NCI-H460 (cell line): ENCODE data around the gene UBE3C. TPM values are rescaled to one million over a fixed set of nuclear protein-coding genes. Genes with fewer than 3 reads are reported as not detected.
A peak's percentile ranks its signal among the peaks of the same experiment; 100 is the strongest.
"Not testable (repeated sequence)": the region's sequence is repeated elsewhere in the genome, so short reads cannot be mapped to it uniquely, and the experiment has no call there.

Source experiments
- DNase-seq: peaks from one replicate; pipeline ENCODE4 v3.0.0-alpha.2; 2016; ENCODE audit warnings: low read depth; ENCODE audit errors: extremely low read depth
- polyA plus RNA-seq: library from polyadenylated mRNA; depleted of rRNA; stranded (reverse); fragments of >200 nt; gene quantifications from 2 replicates; pipeline ENCODE4 v1.2.3, GENCODE V29; 2014; cell fraction: nucleus; rRNA removed
- total RNA-seq: library from RNA; depleted of rRNA; stranded (reverse); fragments of >200 nt; shearing (Covaris generic); gene quantifications from 2 replicates; pipeline ENCODE4 v1.2.3, GENCODE V29; 2014; rRNA removed

Gene UBE3C
- 78.6 and 96.9 TPM in 2 replicates for total RNA-seq
- 45.3 and 94.8 TPM in 2 replicates for polyA plus RNA-seq

DNA sequence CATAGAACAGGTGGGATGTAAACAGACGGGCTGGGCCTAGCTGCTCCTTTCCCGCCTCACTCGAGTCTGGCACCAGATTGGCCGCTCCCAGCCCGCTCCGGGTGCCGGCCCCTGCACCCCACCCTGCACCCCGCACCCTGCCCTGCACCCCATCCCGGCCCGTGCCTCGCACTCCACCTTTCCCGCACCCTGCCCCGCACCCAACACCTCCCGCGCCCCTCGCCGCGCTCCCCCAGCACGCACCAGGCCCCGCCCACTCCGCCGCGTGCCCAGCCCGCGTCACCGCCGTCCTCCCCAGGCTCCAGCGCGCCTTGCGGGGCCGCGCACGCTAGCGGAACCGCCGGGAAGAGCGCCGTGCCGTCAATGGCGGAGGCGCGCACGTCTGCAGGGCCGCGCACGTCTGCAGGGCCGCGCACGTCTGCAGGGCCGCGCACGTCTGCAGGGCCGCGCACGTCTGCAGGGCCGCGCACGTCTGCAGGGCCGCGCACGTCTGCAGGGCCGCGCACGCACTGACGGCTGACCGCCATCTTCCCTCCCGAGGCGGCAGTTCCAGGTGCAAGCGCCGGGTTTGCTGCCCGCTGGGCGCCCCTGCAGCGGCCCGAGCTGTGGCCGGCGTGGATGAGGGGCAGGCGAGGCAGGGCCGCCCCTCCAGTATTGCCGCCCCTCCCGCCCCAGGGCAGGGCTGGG lies at the start of gene UBE3C:
UBE3C (plus strand) TSS at position 503 of the 687 bp plus-strand sequence. CDS start 347 bp downstream, outside the sequence.
- DNase-seq = peak; percentile 87

DNA sequence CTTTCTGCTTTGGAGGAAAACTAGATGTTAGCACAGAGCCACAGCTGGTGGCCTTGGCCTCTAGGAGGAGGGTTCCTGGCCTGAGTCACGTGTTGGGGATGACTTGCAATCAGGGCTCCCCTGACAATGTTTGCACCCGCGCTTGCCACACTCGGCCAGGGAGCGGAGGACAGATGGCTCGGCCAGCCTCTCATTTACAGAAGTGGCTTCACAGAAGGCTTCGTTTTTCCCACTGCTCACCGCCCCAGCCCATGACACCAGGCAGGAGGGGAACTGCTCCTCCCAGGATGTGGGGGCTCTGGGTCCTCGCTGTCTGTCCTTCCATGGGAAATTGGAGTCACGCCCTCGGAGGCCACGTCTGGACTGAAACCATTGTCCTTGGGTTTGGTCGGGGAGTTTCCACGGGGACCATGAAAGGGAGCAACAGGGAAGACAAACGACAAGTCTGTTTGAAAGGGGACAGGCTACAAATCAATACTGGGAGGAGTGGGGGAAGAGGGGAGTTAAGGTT lies 49.6 kb upstream of the UBE3C start:
- no peak for DNase-seq

DNA sequence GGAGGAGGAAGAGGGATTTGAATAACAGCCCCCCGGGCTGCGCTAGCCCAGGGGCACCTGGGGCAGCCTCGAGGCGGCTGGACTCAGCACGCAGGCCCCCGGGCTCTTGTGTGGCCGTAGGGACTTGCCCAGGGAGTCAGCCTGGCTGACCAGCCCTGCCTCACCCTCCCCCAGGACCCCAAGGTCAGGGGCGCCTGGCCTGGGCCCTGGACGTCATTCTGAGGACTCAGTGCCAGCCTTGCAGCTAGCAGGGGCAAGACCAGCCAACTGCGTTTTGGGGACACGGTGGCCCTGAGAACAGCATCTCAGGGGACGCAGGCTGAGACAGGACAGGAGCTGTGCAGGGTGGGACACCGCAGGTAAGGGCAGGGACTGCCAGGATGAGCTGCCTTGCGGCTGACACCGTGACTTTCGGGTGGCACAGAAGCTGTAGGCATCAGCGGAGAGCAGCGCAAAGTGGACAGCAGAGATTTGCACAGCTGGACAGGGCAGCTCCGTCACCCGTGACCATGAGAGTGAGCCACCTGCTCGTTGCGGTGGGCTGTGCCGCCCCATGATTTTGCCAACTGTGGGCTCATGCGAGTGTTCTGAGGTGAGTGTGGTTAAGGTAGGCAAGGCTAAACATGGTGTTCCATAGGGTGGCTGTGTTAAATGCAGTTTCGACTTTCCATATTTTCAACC lies 48.1 kb upstream of the UBE3C start:
- no peak for DNase-seq

DNA sequence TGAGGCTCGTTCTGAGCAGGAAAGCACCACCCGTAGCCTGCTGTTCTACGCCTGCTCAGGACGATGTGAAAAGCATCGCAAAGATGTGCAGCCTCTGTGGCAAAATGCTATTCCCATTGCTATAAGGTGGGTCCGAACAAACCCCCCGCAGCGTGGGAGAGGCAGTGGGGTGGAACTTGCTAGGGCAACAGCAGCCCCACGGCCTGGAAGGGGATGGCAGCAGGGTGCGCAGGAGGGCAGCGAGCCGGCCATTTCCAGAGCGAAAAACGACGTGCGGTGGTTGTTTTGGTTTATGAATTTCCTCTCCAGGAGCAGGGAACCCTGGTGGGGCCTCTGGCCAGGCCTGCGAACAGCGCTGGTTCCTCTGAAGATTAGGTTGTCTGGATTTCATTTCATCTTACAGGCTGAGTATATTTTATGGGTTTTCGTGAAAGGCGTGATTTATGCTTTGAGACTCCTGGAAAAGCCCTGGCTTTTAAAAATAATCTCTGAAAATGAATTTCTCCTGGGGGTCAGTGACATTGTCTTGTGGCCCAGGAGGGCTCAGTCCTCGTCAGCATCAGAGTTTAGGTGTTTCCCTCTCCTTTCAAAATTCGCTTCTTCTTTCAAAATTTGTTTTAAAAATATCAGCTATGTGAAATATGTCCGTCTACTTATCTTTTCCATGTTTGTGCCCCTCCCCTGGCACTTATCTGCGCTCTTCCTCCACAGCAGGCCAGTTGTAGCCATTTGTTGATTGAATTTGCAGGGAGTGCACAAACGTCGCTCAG lies 42.3 kb upstream of the UBE3C start:
- no peak for DNase-seq

DNA sequence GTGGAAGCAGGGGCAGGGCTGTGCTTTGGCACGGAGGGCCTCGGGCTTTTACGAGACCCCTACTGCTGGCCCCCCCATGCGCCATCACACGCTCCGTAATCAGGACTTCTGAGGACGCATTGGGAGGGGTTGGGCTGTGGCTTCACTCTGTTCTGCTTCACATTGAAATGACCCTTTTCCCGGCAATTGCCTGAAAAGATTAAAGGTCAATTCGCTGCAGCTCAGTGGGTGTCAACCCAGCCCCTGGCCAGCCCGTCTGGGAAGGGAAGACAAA lies 41.7 kb upstream of the UBE3C start:
- DNase-seq = no peak

DNA sequence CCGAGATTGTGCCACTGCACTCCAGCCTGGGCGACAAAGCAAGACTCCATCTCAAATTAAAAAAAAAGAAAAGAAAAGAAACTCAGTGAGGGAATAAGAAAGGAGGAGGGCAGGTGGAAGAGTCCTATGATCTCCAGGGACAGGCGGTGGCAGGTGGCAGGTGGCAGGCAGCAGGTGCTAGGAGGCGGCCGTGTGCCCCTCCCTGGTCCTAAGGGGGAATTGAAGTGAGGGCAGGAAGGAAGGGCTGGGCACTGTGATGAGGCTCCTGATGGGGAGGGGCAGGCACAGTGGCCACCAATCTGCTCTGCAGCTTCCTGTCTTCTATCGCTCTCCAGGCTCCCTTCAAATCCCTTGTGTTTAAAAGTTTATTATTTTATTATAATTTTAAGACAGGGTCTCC lies 41.2 kb upstream of the UBE3C start:
- DNase-seq = no peak

DNA sequence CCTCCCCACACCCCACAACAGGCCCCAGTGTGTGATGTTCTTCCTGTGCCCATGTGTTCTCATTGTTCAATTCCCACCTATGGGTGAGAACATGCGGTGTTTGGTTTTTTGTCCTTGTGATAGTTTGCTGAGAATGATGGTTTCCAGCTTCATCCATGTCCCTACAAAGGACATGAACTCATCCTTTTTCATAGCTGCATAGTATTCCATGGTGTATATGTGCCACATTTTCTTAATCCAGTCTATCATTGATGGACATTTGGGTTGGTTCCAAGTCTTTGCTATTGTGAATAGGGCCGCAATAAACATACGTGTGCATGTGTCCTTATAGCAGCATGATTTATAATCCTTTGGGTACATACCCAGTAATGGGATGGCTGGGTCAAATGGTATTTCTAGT lies 38.7 kb upstream of the UBE3C start:
- not testable (repeated sequence) for DNase-seq

DNA sequence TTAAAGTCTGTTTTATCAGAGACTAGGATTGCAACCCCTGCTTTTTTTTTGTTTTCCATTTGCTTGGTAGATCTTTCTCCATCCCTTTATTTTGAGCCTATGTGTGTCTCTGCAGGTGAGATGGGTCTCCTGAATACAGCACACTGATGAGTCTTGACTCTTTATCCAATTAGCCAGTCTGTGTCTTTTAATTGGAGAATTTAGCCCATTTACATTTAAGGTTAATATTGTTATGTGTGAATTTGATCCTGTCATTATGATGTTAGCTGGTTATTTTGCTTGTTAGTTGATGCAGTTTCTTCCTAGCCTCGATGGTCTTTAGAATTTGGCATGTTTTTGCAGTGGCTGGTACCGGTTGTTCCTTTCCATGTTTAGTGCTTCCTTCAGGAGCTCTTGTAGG lies 35.1 kb upstream of the UBE3C start:
- DNase-seq = not testable (repeated sequence)

DNA sequence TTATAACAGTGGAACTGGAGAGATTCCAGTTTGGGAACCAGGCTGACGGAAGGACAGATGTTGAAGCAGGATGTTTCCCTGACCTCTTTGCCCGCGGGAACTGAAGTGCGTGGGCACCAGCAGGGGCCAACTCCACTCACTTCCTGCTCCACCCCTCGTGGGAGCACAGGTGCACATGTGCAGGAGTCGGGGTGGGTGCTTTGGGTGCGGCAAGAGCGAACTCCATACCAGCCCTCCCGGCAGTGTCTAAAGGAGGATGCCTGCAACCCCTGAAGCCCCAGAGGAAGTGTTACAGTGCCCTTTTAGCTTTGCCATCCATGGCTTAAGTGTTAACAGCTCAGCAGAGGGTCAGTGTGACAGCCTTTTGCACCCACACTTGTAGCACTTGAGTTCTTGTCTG lies 27.4 kb upstream of the UBE3C start:
- DNase-seq = no peak

DNA sequence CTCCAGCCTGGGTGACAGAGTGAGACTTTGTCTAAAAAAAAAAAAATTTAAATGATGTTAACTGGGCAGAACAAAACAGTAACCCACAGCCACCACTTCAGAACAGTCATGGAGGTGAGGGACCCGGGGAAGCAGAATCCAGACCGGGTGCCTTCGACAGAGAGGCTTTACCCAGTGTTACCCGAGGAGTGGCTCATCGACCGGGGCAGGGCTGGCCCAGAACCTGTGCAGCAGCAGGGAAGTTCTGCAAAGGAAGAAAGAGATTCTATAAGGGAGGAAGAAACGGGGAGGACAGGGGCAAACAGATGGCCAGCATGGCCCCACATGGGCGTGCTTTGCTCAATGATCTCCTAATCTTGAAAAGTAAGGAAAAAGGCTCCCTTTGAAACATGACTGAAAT lies 26.0 kb upstream of the UBE3C start:
- DNase-seq = no peak

DNA sequence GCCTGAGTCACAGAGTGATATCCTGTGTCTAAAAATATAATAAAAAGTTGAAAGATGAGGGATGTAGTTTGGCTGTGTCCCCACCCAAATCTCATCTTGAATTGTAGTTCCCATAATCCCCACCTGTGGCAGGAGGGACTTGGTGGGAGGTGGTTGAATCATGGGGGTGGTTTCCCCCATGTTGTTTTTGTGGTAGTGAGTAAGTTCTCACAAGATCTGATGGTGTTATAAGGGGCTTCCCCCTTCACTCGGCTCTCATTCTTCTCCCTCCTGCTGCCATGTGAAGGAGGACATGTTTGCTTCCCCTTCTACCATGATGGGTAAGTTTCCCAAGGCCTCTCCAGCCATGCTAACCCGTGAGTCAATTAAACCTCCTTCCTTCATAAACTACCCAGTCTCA lies 25.1 kb upstream of the UBE3C start:
- no peak for DNase-seq

DNA sequence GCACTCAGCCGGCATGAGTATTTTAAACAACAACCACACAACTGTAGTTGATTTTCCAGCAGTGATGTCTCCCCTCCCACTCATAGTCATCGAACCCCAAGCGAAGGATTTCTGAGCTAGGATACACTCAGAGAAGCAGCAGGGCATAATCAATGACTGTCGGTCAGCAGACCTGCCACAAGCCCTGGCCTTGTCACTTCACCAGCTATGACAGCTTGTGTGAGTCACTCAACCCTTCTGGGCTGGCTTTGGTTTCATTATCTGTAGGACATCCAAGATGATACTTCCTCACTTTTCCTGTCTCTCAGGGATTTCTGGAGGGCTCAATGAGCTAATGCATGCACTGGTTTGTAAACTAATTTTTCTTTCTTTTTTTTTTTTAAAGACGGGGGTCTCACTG lies 22.0 kb upstream of the UBE3C start:
- DNase-seq = no peak

DNA sequence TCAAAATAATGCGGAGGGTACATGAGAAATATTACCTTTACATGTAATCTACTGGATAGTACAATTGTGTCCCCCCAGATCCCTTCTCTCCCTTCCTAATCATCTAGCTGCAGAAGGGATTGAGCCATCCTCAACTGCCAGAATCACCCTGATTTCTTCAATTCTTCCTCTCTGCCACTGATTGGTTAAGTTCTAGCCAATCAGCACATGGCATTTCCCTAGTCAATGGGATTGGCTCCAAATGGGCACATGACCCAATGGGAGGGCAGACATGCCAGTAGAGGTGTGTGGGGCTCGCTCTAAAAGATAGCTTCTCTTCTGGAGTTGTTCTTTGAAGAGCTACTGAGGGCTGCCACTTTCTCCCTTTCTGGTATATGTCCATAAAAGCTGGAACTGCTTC lies 20.9 kb upstream of the UBE3C start:
- DNase-seq = no peak

DNA sequence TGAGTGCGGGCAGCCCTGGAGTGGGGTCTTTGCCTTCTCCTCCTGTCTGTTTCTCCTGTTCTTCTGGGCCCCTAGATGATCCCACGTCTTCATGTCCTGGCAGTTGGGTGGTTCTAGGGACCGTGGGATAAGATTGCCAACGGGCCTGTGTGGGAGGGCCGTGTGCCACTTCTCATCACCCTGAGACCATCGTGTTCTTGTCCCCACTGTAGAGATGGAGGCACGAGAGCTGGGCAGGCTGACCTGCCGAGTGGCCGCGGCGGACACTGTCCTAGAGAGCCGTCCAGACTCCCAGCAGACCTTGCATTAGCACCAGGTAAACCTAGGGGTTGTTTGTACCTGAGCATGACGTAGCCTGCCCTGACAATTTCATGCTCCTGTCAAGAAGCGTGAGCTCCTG lies 18.5 kb upstream of the UBE3C start:
- no peak for DNase-seq

DNA sequence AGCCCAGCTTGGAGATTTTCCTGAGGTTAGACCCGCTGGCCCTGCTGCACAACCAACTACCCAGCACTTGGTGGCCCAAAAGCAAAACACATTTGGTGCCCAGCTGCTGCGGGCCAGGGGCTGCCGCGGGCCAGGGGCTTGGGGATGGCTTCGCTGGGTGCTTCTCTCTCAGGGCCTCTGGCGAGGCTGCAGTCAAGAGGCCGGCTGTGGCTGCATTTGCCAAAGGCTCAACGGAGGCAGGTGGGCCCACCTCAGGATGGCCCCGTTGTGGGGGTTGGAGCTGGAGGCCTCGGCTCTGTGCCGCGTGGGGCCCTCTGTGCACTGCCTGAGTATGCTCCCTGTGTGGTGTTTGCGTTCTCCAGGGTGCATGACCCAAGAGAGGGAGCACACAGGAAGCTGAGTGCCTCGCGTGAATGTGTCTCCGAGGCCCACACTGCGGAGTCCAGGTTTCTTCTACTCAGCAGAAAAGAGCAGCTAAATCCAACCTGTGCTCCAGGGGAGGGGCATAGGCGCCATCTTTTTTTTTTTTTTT lies 17.5 kb upstream of the UBE3C start:
- DNase-seq = no peak

DNA sequence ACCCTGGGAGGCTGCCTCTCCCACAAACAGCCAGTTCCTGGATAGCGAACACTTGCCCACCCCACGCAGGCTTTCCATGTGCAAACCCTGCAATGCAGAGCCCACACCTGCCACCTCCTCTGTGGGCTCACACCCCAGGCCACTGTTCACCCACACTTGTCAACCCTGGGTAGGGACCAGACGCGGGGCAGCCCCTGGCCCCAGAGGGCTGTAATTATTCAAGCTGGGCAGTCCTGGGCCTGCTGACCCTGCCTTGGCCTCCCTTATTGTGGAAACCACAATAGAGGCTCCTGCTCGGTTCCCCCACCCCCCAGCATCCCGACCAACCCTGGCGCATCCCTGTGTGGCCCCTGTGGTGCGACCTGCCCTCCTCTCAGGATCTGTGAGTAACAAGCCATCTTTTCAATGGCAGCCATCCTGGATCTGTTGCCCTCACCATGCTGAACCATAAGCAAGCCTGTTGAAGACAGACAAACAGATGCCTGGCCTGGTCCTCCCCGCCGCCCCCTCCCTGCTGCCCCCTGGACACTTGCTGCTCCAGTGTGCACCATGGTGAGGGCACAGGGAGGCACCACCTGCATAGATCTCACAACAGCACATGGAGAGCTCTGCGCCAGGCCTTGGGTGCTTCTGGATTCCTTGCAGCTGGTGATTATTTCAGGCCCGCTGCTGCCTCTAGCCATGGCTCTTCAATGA lies 15.8 kb upstream of the UBE3C start:
- no peak for DNase-seq

DNA sequence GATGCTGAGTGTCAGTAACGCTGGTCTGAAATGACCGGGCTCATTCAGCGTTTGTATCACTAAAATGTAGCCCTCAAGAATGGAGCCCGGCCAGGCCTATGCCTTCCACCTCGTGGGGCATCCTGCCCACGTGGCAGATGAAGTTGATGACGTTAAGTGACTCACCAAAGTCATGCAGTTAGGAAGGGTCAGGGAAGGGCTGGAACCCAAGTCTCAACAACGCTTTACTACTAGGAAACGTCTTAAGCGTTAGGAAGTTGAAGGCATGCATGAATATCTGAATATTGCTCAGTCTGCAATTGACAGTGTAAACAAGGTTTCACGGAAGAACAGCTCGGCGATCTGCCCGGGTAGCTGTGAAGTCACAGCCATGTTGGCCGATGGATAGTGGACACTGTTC lies 14.0 kb upstream of the UBE3C start:
- DNase-seq = no peak

DNA sequence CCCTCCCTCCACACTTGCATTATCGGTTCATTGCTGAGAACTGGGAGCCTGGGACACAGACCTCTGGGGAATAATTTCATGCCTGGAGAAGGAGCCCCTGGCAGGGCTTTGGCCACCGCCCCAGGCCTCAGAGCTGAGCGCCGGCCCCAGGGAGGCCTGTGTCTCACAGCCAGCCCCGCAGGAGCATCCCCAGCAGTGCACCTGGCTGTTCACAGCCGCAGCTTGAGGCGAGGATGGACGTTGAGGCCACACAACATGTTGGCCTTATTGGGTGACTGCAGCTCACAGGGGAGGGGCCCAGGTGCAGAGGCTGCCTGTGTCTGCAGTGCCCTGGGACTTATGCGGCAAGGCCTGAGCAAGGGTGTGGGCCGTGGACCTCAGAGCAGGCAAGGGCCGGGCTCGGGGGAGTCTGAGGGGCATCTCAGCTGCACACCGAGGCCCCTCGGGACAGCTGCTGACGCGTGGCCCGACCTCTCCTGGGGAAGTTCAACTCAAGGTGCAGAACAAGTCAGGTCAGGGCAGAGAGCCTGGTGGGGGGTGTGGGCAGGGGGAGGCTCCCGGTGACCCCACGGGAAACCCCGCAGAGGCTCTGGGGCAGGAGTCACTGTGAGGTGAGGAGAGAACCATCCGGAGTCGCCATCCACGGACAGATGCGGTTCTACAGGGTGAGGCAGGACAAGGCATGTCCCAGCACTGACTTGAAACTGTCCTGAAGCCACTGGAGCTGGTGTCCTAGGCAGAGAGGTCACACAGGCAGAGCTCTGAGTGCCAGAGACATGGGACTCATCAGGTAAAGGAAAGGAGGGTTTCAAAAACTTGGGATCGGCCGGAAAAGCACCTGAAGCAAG lies 13.1 kb upstream of the UBE3C start:
- DNase-seq = no peak

DNA sequence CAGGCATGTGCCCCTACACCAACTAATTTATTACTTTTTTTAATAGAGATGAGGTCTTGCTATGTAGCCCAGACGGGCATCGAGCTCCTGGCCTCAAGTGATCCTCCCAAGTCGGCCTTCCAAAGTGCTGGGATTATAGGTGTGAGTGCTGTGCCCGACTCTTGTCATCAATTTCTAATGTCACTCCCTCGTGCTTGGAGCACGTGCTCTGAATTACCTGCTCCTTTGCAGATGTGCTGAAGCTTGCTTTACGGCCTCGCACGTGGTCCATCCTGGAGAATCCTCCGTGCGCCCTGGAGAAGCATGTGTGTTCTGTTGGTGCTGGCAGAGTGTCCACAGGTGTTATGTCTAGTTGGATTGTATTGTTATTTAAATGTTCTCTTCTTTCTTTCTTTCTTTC lies 11.8 kb upstream of the UBE3C start:
- DNase-seq = no peak

DNA sequence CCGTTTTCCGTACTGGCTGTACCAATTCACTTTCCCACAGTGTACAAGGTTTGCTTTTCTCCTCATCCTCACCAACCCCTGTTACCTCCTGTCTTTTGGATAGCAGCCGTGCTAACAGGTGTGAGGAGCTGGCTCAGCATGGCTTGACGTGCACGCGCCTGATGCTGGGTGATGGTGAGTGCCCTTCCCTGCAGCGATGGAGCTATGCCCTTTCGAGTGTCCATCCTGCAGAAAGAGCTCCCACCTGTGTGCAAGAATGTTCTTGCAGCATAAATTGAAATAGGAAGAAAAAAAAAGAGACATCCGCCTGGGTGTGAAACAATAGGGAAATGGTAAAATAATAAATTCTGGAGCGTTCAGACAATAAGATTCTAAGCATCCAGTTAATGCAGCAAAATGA lies 9.5 kb upstream of the UBE3C start:
- DNase-seq = no peak
